Choroid plexus epithelial cell (primary cell): ENCODE measurements around the gene RREB1.
"Not testable (repeated sequence)": the region's sequence is repeated elsewhere in the genome, so short reads cannot be mapped to it uniquely, and the experiment has no call there.

Experiments used
- DNase-seq: peaks from one replicate; pipeline ENCODE4 v3.0.0-alpha.2; 2010; ENCODE audit warnings: low read depth
- H3K4me3 ChIP-seq: 2 replicates; pipeline ENCODE4 v1.5.1; 2011; ENCODE audit warnings: low read depth, mild to moderate bottlenecking, control low read depth, low read length, moderate library complexity
- TF ChIP-seq, protein P1 (sequence below): conservative IDR thresholded peaks from 2 replicates; pipeline ENCODE4 v1.5.1; 2011; ENCODE audit warnings: low read depth, mild to moderate bottlenecking, control low read depth, inconsistent platforms, low read length, moderate library complexity

RREB1 gene

DNA sequence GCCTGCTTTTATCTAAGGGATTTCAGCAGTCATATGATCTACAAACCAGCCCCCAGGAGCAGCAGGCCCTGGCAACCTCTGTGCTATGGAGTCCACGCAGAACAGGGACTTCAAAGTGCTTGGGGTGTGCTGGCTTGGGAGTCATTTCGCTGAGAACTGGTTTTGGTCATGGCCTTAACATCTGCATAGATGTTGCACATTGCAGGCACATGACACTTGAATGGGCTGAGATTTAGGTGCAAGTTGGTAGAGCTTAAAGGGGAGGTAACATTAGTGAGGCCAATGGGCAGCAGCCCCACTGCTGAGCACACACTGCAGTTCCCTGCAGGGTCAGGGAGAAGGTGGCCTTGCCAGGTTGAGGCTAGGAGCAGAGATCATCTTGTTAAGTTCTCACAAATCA is 43.6 kb downstream of the RREB1 start:
- no peak for DNase-seq
- H3K4me3 ChIP-seq: no peak overlapping the region
- TF ChIP-seq, protein P1, sequence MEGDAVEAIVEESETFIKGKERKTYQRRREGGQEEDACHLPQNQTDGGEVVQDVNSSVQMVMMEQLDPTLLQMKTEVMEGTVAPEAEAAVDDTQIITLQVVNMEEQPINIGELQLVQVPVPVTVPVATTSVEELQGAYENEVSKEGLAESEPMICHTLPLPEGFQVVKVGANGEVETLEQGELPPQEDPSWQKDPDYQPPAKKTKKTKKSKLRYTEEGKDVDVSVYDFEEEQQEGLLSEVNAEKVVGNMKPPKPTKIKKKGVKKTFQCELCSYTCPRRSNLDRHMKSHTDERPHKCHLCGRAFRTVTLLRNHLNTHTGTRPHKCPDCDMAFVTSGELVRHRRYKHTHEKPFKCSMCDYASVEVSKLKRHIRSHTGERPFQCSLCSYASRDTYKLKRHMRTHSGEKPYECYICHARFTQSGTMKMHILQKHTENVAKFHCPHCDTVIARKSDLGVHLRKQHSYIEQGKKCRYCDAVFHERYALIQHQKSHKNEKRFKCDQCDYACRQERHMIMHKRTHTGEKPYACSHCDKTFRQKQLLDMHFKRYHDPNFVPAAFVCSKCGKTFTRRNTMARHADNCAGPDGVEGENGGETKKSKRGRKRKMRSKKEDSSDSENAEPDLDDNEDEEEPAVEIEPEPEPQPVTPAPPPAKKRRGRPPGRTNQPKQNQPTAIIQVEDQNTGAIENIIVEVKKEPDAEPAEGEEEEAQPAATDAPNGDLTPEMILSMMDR: no peak

DNA sequence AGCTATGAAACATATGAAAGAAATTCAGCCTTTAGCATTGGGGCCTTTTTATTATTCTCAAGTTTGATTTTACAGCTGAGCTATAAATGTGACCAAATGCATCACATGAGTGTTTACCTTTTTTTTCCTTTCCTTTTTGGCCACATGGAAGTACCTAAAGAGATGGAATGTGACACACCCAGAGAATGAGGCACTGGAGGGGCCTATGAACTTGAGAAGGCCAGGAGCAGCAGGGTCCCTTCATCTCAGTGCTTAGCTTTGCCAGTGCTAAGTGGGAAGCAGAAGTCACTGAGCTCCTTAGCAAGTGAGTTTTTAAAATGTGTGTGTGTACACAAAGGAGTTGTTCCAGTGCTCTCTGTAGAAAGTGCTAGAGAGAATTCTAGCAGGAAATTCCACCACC is 44.7 kb downstream of the RREB1 start:
- TF ChIP-seq, protein P1: no peak
- DNase-seq: no peak
- no peak overlapping the region for H3K4me3 ChIP-seq

DNA sequence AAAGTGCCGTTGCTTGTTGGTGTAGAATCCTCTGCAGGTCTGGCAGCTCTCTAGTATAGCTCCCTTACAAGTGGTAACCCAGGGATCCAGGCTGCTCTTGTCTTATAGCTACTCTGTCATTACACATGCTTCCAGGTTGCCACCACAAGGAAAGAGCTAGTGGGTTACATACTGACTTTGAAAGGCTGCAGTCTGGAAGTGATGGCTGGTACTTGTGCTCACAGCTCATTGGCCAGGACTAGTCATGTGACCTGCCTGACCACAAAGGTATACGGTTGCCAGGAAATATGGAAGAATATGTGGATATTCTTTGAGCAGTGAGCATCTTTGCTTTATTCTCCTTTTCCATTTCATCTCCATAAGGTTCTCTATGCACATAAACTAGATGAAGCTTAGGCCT is 46.0 kb downstream of the RREB1 start:
- no peak overlapping the region for H3K4me3 ChIP-seq
- no peak for DNase-seq
- TF ChIP-seq, protein P1: no peak

DNA sequence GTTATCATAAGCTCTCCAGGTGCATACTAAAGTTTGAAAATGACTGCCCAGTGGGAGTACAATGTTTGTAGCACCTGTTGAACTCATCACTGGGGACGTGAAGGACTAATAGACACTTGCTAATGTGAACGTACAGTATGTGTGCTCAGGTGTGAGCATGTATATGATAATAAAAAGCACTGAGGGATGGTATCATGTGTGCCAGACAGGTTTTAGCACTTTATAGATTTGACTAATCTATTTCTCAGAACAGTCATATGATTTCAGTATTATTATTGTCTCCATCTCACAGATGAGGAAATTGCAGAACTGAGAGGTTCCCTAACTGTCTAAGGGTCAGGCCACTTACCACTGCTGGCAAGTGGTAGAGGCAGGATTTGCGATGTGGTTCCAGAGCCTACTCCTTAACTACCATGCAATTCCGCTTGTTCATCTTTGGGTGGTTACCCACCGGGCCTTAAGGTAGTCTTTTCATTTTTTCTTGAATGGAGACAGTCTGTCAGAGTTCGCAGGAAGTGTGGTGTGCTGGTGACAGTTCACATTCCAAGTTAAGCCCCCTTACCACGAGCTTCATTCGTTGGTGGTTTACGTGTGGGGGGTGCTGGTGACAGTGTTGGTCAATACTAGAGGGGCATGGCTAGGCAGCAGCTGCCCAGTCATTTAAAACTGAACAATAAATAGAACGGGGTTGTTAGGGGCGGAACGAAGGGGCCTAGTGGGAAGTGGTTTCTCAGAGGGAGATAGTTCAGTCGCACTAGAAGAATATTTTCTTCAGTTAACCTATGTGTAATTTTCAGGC is 46.8 kb downstream of the RREB1 start:
- DNase-seq: no peak
- no peak overlapping the region for H3K4me3 ChIP-seq
- TF ChIP-seq, protein P1: no peak

DNA sequence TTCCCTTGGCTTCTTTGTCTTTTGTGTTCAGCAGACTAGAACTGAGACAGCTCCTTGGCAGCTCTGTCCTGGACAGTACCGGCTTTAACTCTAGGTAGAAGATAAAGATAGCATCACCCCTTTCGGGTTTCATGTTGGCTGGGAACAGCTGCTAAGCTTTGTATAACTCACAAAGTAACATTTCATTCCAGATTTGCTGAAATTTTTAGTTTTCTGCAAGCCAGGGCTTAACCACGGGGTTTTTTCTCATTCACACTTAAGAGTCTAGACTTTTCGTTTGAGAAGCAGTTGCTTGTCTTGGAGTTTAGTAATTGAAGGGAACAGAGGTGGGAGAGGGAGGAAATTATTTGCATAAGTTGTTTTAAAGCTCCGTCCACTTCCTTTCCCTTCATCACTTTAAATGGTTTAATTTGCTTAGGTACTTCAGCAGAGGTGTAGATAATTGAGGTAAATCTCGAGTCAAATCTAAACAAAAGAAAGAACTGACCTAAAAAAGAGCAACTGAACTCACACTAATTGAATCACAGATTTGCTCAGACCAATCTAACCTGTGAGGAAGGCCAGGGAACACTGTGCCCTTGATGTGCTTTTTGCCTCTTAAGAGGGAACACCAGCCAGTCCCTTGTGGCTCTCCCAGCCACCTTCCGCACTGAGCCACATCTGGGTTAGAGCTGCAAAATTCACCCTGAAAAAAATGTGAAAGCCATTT is 48.3 kb downstream of the RREB1 start:
- H3K4me3 ChIP-seq: no peak overlapping the region
- DNase-seq: no peak
- TF ChIP-seq, protein P1: no peak

DNA sequence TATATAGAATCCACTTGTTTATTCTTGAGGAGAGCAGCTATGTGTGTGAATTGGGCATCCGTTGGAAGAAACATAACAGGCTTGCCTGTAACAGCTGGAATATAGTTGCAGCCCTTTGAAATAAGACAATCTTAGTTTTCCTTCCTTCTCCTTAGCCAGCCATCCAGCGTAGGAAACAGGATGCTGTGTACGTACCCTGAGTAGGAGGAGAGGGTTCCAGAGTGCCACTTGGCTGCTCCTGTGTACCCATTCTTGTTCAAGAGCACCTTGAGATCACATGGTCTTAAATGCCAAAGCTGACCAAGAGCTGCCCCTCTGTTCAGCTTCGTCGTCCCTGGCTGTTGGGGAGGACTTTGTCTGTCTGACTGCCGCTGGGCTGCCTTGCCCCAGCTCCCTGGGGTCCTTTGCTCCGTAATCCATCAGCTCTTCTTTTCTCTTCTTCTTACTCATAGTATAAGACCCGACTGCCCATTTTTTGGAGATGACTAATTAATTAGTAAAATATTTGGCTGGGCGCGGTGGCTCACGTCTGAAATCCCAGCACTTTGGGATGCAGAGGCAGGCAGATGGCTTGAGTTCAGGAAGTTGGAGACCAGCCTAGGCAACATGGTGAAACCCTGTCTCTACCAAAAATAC is 49.0 kb downstream of the RREB1 start:
- H3K4me3 ChIP-seq: no peak overlapping the region
- no peak for DNase-seq
- TF ChIP-seq, protein P1: no peak

DNA sequence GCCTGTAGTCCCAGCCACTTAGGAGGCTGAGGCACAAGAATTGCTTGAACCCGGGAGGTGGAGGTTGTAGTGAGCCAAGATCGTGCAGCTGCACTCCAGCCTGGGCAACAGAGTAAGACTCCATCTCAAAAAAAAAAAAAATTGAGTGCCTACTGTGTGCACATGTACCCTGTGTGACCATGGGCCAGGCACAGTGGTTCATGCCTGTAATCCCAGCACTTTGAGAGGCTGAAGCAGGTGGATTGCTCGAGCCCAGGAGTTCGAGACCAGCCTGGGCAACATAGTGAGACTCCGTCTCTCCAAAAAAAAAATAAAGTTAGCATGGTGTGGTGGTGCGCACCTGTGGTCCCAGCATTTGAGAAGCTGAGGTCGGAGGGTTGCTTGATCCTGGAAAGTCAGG is 49.5 kb downstream of the RREB1 start:
- not testable (repeated sequence) for H3K4me3 ChIP-seq, DNase-seq
